Measurements from ENCODE around the gene ATP7B.
"Not testable (repeated sequence)": the region's sequence is repeated elsewhere in the genome, so short reads cannot be mapped to it uniquely, and the experiment has no call there.

DNA sequence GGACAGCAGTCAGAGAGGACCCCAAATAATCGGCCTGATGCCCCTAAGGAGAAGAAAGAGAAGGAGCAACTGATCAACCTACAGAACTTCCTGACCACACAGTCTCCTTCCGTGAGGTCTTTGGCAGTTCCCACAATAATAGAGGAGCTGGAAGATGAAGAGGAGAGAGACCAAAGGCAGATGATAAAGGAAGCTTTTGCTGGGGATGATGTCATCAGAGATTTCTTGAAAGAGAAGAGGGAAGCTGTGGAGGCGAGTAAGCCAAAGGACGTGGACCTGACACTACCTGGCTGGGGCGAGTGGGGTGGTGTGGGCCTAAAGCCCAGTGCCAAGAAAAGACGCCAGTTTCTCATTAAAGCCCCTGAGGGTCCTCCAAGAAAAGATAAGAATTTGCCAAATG, 19.2 kb upstream of the ATP7B start:
- TF ChIP-seq, protein P1, sequence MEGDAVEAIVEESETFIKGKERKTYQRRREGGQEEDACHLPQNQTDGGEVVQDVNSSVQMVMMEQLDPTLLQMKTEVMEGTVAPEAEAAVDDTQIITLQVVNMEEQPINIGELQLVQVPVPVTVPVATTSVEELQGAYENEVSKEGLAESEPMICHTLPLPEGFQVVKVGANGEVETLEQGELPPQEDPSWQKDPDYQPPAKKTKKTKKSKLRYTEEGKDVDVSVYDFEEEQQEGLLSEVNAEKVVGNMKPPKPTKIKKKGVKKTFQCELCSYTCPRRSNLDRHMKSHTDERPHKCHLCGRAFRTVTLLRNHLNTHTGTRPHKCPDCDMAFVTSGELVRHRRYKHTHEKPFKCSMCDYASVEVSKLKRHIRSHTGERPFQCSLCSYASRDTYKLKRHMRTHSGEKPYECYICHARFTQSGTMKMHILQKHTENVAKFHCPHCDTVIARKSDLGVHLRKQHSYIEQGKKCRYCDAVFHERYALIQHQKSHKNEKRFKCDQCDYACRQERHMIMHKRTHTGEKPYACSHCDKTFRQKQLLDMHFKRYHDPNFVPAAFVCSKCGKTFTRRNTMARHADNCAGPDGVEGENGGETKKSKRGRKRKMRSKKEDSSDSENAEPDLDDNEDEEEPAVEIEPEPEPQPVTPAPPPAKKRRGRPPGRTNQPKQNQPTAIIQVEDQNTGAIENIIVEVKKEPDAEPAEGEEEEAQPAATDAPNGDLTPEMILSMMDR (conservative IDR thresholded peaks at IDR 0.05; ENCODE audit: low read depth, low read length), result not testable (repeated sequence)
- not testable (repeated sequence) for TF ChIP-seq POLR2A (IDR thresholded peaks at IDR 0.05; ENCODE audit: low read depth, low read length); BHLHE40 (IDR thresholded peaks at IDR 0.05; ENCODE audit: low read depth, low read length); MAZ (IDR thresholded peaks at IDR 0.05; ENCODE audit: borderline replicate concordance, low read depth, low read length); MXI1 (IDR thresholded peaks at IDR 0.05; ENCODE audit: borderline replicate concordance, low read depth, low read length); CEBPB (IDR thresholded peaks at IDR 0.05; ENCODE audit: low read depth, low read length); FOS (IDR thresholded peaks at IDR 0.05; ENCODE audit: low read depth, low read length); RAD21 (IDR thresholded peaks at IDR 0.05; ENCODE audit: low read length); MAFK (IDR thresholded peaks at IDR 0.05; ENCODE audit: low read depth, low read length); RFX5 (IDR thresholded peaks at IDR 0.05; ENCODE audit: low read depth, low read length); NFE2L2 (IDR thresholded peaks at IDR 0.05; ENCODE audit: low read depth, low read length)

Data from IMR-90 (cell line).